CD14-positive monocyte (primary cell): ENCODE results near the gene TRAPPC8. TPM values are rescaled to one million over a fixed set of nuclear protein-coding genes. Genes with fewer than 3 reads are reported as not detected.

Experiments
- DNase-seq, 3 donors: peaks; one replicate each; pipeline ENCODE4 v3.0.0-alpha.2; 2011 to 2022
- H2AFZ ChIP-seq: 2 replicates; pipeline ENCODE4 v1.6.0; 2012; ENCODE audit warnings: mild to moderate bottlenecking, low read depth, low read length, inconsistent platforms; ENCODE audit not compliant: insufficient read depth, poor library complexity, severe bottlenecking
- H3K27ac ChIP-seq, 2 donors: 1 replicate in 1 of 2; 2 replicates in 1 of 2; pipeline ENCODE4 v1.5.1; 2012 to 2013; ENCODE audit warnings: low read length in 2 of 2, control low read depth in 1 of 2, inconsistent platforms in 1 of 2, low read depth in 1 of 2, mild to moderate bottlenecking in 1 of 2
- H3K27me3 ChIP-seq, 2 donors: one replicate each; pipeline versions ENCODE4 v1.6.0 to v1.6.1; 2011 to 2013; ENCODE audit warnings: low read length in 2 of 2; ENCODE audit not compliant: control insufficient read depth in 2 of 2, insufficient read depth in 2 of 2
- H3K36me3 ChIP-seq, 2 donors: replicated peaks in 1 of 2; 1 replicate in 1 of 2; 2 replicates in 1 of 2; pipeline versions ENCODE4 v1.5.1 to v1.6.1; 2012 to 2013; ENCODE audit warnings: low read length in 2 of 2, control low read depth in 1 of 2, inconsistent platforms in 1 of 2, mild to moderate bottlenecking in 1 of 2; ENCODE audit not compliant: insufficient read depth in 2 of 2, control insufficient read depth in 1 of 2
- H3K4me1 ChIP-seq, 2 donors: 1 replicate in 1 of 2; 2 replicates in 1 of 2; pipeline versions ENCODE4 v1.5.1 to v1.6.1; 2012 to 2013; ENCODE audit warnings: low read length in 2 of 2, control low read depth in 1 of 2, inconsistent platforms in 1 of 2, mild to moderate bottlenecking in 1 of 2, moderate library complexity in 1 of 2; ENCODE audit not compliant: insufficient read depth in 2 of 2, control insufficient read depth in 1 of 2
- H3K4me2 ChIP-seq: replicated peaks from 2 replicates; pipeline ENCODE3; 2012; ENCODE audit warnings: low read length, moderate library complexity, mild to moderate bottlenecking; ENCODE audit not compliant: poor library complexity, severe bottlenecking; ENCODE audit errors: extremely low read depth
- H3K4me3 ChIP-seq, 3 experiments: fragments of 200-600 bp in 1 of 3; sonication (generic) in 1 of 3; replicated peaks in 1 of 3; 1 replicate in 2 of 3; 2 replicates in 1 of 3; pipeline ENCODE4 v1.5.1; 2011 to 2013; ENCODE audit warnings: low read length in 3 of 3, mild to moderate bottlenecking in 3 of 3, control low read depth in 2 of 3, low read depth in 2 of 3, inconsistent platforms in 1 of 3, moderate library complexity in 1 of 3
- H3K79me2 ChIP-seq: 2 replicates; pipeline ENCODE4 v1.6.0; 2012; ENCODE audit warnings: mild to moderate bottlenecking, control low read depth, inconsistent platforms, low read length, moderate library complexity; ENCODE audit not compliant: insufficient read depth
- H3K9ac ChIP-seq: 2 replicates; pipeline ENCODE4 v1.6.0; 2017; ENCODE audit warnings: low read length, mild to moderate bottlenecking; ENCODE audit not compliant: insufficient read depth, poor library complexity, severe bottlenecking
- H3K9me3 ChIP-seq, 2 donors: replicated peaks in 1 of 2; 1 replicate in 1 of 2; 2 replicates in 1 of 2; pipeline versions ENCODE4 v1.5.1 to v1.6.1; 2012 to 2013; ENCODE audit warnings: low read length in 2 of 2, control low read depth in 1 of 2; ENCODE audit not compliant: control insufficient read depth in 1 of 2, insufficient read depth in 1 of 2
- H4K20me1 ChIP-seq: 2 replicates; pipeline ENCODE4 v1.6.0; 2012; ENCODE audit warnings: mild to moderate bottlenecking, low read length, control low read depth, moderate library complexity; ENCODE audit not compliant: insufficient read depth
- H3K27ac Mint-ChIP-seq, 7 donors: one replicate each; pipeline ENCODE4 v1.8.0; 2020; ENCODE audit warnings: mild to moderate bottlenecking in 7 of 7, mixed read lengths in 7 of 7, moderate library complexity in 6 of 7, inconsistent platforms in 2 of 7
- H3K27me3 Mint-ChIP-seq, 3 donors: one replicate each; pipeline ENCODE4 v1.8.0; 2021 to 2022; ENCODE audit warnings: low read depth in 3 of 3, mild to moderate bottlenecking in 3 of 3, mixed read lengths in 3 of 3, moderate library complexity in 3 of 3, inconsistent platforms in 1 of 3
- H3K36me3 Mint-ChIP-seq, 2 donors: one replicate each; pipeline ENCODE4 v1.8.0; 2020; ENCODE audit warnings: mixed read lengths in 2 of 2, inconsistent platforms in 1 of 2, mild to moderate bottlenecking in 1 of 2
- H3K4me1 Mint-ChIP-seq: one replicate; pipeline ENCODE4 v1.8.0; 2020; ENCODE audit warnings: mild to moderate bottlenecking, mixed read lengths
- H3K4me3 Mint-ChIP-seq, 2 donors: one replicate each; pipeline ENCODE4 v1.8.0; 2020; ENCODE audit warnings: mild to moderate bottlenecking in 2 of 2, mixed read lengths in 2 of 2, moderate library complexity in 1 of 2
- H3K9me3 Mint-ChIP-seq, 7 donors: one replicate each; pipeline ENCODE4 v1.8.0; 2020 to 2022; ENCODE audit warnings: mixed read lengths in 7 of 7, mild to moderate bottlenecking in 6 of 7, moderate library complexity in 6 of 7, inconsistent platforms in 2 of 7
- CTCF ChIP-seq: fragments of 200-600 bp; IDR thresholded peaks from one replicate; pipeline ENCODE4 v1.8.0; 2022; ENCODE audit warnings: antibody characterized with exemption, mild to moderate bottlenecking
- WGBS: methylation state at CpG from one replicate; pipeline ENCODE4 v1.1.5; 2013; ENCODE audit warnings: missing lambda C conversion rate; ENCODE audit not compliant: insufficient coverage; 5-methylcytosine and 5-hydroxymethylcytosine counted together
- intact Hi-C, 2 donors: fragments of 100-400 bp; cut with micrococcal nuclease; formaldehyde crosslinking; loops; one replicate each; pipeline versions ENCODE4 v1.15.0 to v1.15.1; 2023
- polyA plus RNA-seq, 3 donors: library from polyadenylated mRNA; depleted of rRNA in 1 of 3; unstranded in 2 of 3; stranded (reverse) in 1 of 3; fragments of 300-500 nt in 2 of 3; fragments of >200 nt in 1 of 3; fragmentation: Illumina TruSeq in 2 of 3; gene quantifications; 1 replicate in 2 of 3; 2 replicates in 1 of 3; pipeline ENCODE4 v1.2.3, GENCODE V29; 2012 to 2021

TRAPPC8 gene
- polyA plus RNA-seq, 3 donors: 16.2 to 52.7 (median 22.1) TPM

GRCh38 chr18:31798399-31798798 is 144.5 kb downstream of the TRAPPC8 start:
- H3K9me3 Mint-ChIP-seq: peaks cover 0 to 2% (median 0%) of the 10 kb centered on the region in 7 donors
- H3K27ac Mint-ChIP-seq: no peak overlapping the region

DNA sequence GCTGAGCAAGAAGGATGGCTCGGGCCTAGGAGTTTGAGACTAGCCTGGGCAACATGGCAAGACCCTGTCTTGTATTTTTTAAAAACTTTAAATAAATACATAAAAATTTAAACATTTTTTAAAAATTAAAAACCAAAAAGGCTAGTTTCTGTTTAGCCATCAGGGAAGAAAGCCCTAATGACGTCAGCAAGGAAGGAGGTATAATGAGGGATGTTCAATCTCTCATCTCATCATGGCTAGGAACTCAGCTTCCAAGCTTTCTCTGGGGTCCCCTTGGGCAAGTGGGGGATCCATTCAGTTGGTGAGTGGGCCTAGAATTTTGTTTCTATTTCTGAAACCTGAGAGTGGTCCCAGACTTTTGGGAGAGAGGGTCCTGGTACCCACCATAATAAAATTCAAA is 147.2 kb downstream of the TRAPPC8 start:
- Histone ChIP-seq H2AFZ (no peak overlapping the region), H3K9me3 (no peaks in the 10 kb centered on the region), H3K4me3 (no peak overlapping the region), H3K27me3 (no peaks in the 10 kb centered on the region), H3K27ac (no peak overlapping the region), H3K4me1 (peaks cover 15 to 27% of the 10 kb centered on the region in 2 donors), H3K4me2 (no peak overlapping the region), H3K9ac (no peak overlapping the region), H3K79me2 (no peaks in the 10 kb centered on the region), H3K36me3 (no peaks in the 10 kb centered on the region), H4K20me1 (no peaks in the 10 kb centered on the region)
- Mint-ChIP-seq H3K36me3 (no peaks in the 10 kb centered on the region), H3K9me3 (peaks cover 0 to 2% (median 0%) of the 10 kb centered on the region in 7 donors), H3K27ac (no peak overlapping the region), H3K4me1 (peaks cover 20% of the 10 kb centered on the region), H3K27me3 (peaks cover 0 to 4% (median 2%) of the 10 kb centered on the region in 3 donors), H3K4me3 (no peak overlapping the region)
- WGBS: 100% methylated on average over 1 of the region's 2 CpGs
- intact Hi-C loops: no loop called here
- no peak for TF ChIP-seq CTCF
- DNase-seq: no peak

More at GRCh38 chr18:31798399-31798798, 144.5 kb downstream of the TRAPPC8 start:
- Histone ChIP-seq H3K4me2 (no peak overlapping the region), H3K9me3 (no peaks in the 10 kb centered on the region), H4K20me1 (no peaks in the 10 kb centered on the region), H2AFZ (no peak overlapping the region), H3K79me2 (no peaks in the 10 kb centered on the region), H3K9ac (no peak overlapping the region), H3K36me3 (no peaks in the 10 kb centered on the region), H3K4me1 (peaks cover 0 to 3% of the 10 kb centered on the region in 2 donors), H3K27me3 (no peaks in the 10 kb centered on the region), H3K4me3 (no peak overlapping the region), H3K27ac (no peak overlapping the region)
- peaks cover 0 to 5% (median under 1%) of the 10 kb centered on the region in 3 donors for H3K27me3 Mint-ChIP-seq
- H3K36me3 Mint-ChIP-seq: no peaks in the 10 kb centered on the region
- TF ChIP-seq CTCF: no peak
- WGBS: no CpG with 5 or more reads among the region's 2 CpGs
- peaks cover 1% of the 10 kb centered on the region for H3K4me1 Mint-ChIP-seq
- DNase-seq: no peak
- no peak overlapping the region for H3K4me3 Mint-ChIP-seq
- intact Hi-C loops: no loop called here
